ENCODE data around the gene FOXO6. TPM values are rescaled to one million over a fixed set of nuclear protein-coding genes. Genes with fewer than 3 reads are reported as not detected.

FOXO6 gene
- total RNA-seq, 1 donor from 2014 or later, result 1.4 TPM

DNA sequence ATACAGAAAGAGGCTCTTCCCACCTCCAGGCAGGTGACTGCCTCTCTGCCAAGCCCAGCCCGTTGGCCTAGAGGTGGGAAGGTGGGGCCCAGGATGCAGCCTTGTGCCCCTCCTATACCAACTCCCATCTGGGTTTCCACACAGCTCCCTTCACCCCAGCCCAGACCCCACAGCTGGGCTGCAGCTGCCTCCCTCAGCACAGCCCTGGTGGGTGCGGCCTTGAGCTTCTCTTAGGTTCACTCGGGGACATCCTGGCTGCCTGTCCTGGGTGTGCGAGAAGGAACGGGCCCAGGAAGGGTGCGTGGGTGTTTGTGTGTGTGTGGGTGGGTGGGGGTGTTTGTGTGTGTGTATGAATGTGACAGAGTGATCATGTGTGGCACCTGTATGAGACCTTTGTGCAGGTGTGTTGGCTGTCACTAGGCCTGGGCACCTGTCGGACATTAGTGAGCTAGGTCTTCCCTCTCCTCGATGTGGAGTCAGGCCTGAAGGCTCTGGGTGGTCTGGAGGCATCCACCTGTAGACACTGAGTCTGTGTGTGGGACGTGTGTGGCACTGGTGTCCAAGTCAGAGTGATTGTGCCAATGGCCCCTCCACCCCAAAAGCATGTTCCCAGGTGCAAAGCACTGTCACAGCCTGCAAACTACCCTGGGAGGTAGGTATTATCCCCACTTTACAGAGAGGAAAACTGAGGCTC is 30.7 kb downstream of the FOXO6 start:
- peaks cover 32% of the 10 kb centered on the region for H3K4me1 Mint-ChIP-seq
- no peaks in the 10 kb centered on the region for H3K36me3 Mint-ChIP-seq (ENCODE audit: low read depth)
- no peaks in the 10 kb centered on the region for H3K9me3 Mint-ChIP-seq
- no peak for DNase-seq (ENCODE audit: low read depth, low spot score)
- H3K27ac Mint-ChIP-seq (ENCODE audit: unreplicated experiment), result no peak overlapping the region
- peaks cover 24% of the 10 kb centered on the region for H3K27me3 Mint-ChIP-seq (ENCODE audit: low read depth)
- TF ChIP-seq, protein P1, sequence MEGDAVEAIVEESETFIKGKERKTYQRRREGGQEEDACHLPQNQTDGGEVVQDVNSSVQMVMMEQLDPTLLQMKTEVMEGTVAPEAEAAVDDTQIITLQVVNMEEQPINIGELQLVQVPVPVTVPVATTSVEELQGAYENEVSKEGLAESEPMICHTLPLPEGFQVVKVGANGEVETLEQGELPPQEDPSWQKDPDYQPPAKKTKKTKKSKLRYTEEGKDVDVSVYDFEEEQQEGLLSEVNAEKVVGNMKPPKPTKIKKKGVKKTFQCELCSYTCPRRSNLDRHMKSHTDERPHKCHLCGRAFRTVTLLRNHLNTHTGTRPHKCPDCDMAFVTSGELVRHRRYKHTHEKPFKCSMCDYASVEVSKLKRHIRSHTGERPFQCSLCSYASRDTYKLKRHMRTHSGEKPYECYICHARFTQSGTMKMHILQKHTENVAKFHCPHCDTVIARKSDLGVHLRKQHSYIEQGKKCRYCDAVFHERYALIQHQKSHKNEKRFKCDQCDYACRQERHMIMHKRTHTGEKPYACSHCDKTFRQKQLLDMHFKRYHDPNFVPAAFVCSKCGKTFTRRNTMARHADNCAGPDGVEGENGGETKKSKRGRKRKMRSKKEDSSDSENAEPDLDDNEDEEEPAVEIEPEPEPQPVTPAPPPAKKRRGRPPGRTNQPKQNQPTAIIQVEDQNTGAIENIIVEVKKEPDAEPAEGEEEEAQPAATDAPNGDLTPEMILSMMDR (conservative IDR thresholded peaks at IDR 0.05), result no peak
- no peak overlapping the region for H3K4me3 Mint-ChIP-seq

DNA sequence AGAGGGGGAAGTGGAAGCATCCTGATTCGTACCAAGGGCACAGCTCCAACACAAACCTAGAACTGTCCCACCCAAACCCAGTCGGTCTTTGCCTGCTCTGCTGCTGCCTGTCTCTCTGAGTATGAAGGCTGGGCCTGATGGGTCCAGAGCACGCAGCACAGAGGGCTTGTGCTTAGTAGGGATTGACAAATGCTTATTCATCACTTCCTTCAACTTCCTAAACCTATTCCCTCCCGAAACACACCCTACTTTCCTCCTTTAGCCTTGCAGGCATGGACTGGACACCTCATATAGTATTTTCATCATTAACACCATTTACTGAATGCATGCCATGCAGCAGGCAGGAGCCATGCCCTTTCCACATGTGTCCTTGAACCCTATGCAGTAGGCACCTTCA is 31.3 kb downstream of the FOXO6 start:
- Mint-ChIP-seq H3K4me3 (no peak overlapping the region), H3K27me3 (ENCODE audit: low read depth) (peaks cover 19% of the 10 kb centered on the region), H3K36me3 (ENCODE audit: low read depth) (no peaks in the 10 kb centered on the region), H3K4me1 (peaks cover 32% of the 10 kb centered on the region), H3K27ac (ENCODE audit: unreplicated experiment) (no peak overlapping the region), H3K9me3 (no peaks in the 10 kb centered on the region)
- no peak for DNase-seq (ENCODE audit: low read depth, low spot score)
- TF ChIP-seq, protein P1 (conservative IDR thresholded peaks at IDR 0.05), result no peak

DNA sequence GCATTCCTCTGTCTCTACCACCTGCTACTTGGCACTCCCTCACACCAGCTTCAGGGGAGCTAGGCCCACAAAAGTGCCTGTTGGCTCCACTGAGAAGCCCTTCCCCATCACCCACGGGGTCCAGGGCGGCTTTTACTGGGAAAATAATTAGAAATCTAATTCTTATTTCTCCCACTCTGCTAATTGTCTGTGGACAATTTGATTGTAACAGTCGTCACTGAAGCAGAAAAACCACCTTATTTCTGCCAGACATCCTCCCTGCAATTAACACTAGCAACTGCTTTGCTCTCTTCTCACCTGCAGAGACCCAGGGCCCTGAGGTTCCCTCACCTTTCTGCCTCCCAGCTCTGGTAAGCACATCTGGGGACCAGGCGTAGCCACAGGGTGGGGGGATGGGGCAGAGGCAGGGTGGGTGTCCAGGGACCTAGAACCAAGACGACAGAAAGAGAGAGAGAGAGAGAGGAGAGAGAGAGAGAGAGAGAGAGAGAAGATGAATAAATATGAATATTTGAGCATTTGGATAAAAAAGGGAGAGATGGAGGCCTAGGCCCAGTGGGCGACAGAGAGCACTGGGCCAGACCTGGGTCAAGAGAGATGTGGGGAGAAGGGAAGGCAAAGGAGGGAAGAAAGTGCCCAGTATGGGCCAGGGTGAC is 32.6 kb downstream of the FOXO6 start:
- DNase-seq (ENCODE audit: low read depth, low spot score), result no peak
- TF ChIP-seq, protein P1 (conservative IDR thresholded peaks at IDR 0.05), result no peak
- Mint-ChIP-seq H3K4me1 (peaks cover 37% of the 10 kb centered on the region), H3K36me3 (ENCODE audit: low read depth) (no peaks in the 10 kb centered on the region), H3K9me3 (no peaks in the 10 kb centered on the region), H3K27ac (ENCODE audit: unreplicated experiment) (no peak overlapping the region), H3K27me3 (ENCODE audit: low read depth) (peaks cover 11% of the 10 kb centered on the region), H3K4me3 (no peak overlapping the region)

DNA sequence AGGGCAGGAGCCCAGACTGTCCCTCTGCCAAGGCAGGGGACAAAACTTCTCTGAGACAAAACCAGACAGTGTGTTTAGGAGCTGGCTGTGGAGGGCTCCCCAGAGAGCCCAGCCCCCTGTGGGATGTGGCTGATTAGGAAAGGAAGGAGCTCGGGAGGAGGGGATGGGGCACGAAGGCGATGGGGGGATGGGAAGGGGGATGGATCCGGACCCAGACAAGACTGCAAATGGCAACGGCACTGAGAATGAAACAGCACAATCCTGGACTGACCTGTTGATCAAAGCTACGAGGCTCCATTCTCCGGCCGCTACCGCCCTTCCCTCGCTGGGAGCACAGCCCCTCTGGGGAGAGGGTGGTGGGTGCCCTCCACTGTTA is 33.1 kb downstream of the FOXO6 start:
- no peak for DNase-seq (ENCODE audit: low read depth, low spot score)
- H3K27me3 Mint-ChIP-seq (ENCODE audit: low read depth), result peaks cover 11% of the 10 kb centered on the region
- H3K4me3 Mint-ChIP-seq, result no peak overlapping the region
- TF ChIP-seq, protein P1 (conservative IDR thresholded peaks at IDR 0.05), result no peak
- H3K27ac Mint-ChIP-seq (ENCODE audit: unreplicated experiment), result peak overlapping the region; percentile 35
- peaks cover 42% of the 10 kb centered on the region for H3K4me1 Mint-ChIP-seq
- no peaks in the 10 kb centered on the region for H3K36me3 Mint-ChIP-seq (ENCODE audit: low read depth)
- H3K9me3 Mint-ChIP-seq, result no peaks in the 10 kb centered on the region

DNA sequence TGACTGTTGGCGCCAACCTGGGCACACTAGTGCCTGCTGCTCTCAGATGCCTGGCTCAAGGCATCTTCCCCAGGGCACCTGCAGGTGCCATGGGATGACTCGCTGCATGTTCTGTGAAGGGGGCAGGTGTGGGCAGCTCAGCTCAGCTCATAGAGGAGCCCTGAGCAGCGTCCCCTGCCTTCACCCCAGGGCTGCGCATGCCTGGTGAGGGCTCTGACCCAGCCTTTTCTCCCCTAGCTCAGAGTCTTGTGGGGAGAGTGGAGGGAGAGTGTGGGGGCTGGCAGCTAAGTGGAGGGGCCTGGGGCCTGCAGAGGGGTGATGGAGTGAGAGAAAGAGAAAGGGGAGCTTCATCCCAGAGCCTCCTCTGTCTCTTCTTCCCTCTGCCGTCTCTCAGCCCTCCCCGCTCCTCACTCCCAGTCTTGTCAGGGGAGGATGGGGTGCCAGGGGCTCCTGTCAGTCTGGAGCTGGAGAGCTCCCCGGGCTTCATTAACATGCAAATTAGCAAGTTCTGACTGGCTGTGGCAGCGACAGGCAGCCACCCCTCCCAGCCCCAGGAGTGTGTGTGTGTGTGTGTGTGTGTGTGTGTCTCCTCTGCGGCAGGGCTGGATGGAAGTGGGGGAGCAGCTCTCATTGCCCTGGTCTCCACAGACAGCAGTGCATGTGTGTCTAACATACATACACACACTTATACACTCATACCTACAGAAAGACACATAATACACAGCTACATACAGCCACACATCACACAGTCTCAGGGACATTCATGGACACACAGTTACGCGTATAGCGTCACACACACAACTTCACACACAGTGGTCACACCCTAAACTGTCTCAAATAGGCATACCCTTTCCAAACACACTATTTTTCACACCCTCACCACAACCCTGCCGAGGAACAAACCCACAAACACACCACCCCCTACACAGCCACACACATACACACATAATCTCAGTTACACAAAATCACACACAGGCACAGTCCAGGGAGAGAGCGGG is 34.0 kb downstream of the FOXO6 start:
- H3K4me3 Mint-ChIP-seq, result no peak overlapping the region
- H3K4me1 Mint-ChIP-seq, result peaks cover 46% of the 10 kb centered on the region
- DNase-seq (ENCODE audit: low read depth, low spot score), result no peak
- peak overlapping the region; percentile 91 for H3K27ac Mint-ChIP-seq (ENCODE audit: unreplicated experiment)
- H3K36me3 Mint-ChIP-seq (ENCODE audit: low read depth), result peaks cover 2% of the 10 kb centered on the region
- no peaks in the 10 kb centered on the region for H3K9me3 Mint-ChIP-seq
- peaks cover 10% of the 10 kb centered on the region for H3K27me3 Mint-ChIP-seq (ENCODE audit: low read depth)
- TF ChIP-seq, protein P1 (conservative IDR thresholded peaks at IDR 0.05), result no peak
